Subcutaneous abdominal adipose tissue (tissue), 5 donors: ENCODE results near the gene LENG9.
"Not testable (repeated sequence)": the region's sequence is repeated elsewhere in the genome, so short reads cannot be mapped to it uniquely, and the experiment has no call there.

Experiments used
- H3K27ac ChIP-seq: one replicate; pipeline ENCODE4 v1.7.0; 2013; ENCODE audit warnings: low read depth, mild to moderate bottlenecking, inconsistent platforms, low read length, moderate library complexity
- H3K27me3 ChIP-seq, 5 donors: one replicate each; pipeline ENCODE4 v1.7.0; 2013; ENCODE audit warnings: low read length in 5 of 5, inconsistent platforms in 1 of 5; ENCODE audit not compliant: control insufficient read depth in 5 of 5, insufficient read depth in 4 of 5
- H3K36me3 ChIP-seq, 5 donors: one replicate each; pipeline ENCODE4 v1.7.0; 2013; ENCODE audit warnings: low read length in 5 of 5; ENCODE audit not compliant: control insufficient read depth in 5 of 5, insufficient read depth in 5 of 5
- H3K4me1 ChIP-seq, 5 donors: one replicate each; pipeline ENCODE4 v1.7.0; 2013; ENCODE audit warnings: low read length in 5 of 5, mild to moderate bottlenecking in 3 of 5, moderate library complexity in 1 of 5; ENCODE audit not compliant: control insufficient read depth in 5 of 5, insufficient read depth in 5 of 5
- H3K4me3 ChIP-seq, 5 donors: one replicate each; pipeline ENCODE4 v1.7.0; 2013; ENCODE audit warnings: low read length in 5 of 5, low read depth in 1 of 5
- H3K9ac ChIP-seq, 5 donors: one replicate each; pipeline ENCODE4 v1.7.0; 2013; ENCODE audit warnings: low read length in 5 of 5, mild to moderate bottlenecking in 4 of 5, moderate library complexity in 3 of 5
- H3K9me3 ChIP-seq, 5 donors: one replicate each; pipeline ENCODE4 v1.7.0; 2013; ENCODE audit warnings: low read length in 5 of 5; ENCODE audit not compliant: control insufficient read depth in 5 of 5
- donor health status: healthy.
- donor health status: healthy.
- donor health status: healthy.
- donor health status: healthy.
- donor health status: healthy.

Gene LENG9

DNA sequence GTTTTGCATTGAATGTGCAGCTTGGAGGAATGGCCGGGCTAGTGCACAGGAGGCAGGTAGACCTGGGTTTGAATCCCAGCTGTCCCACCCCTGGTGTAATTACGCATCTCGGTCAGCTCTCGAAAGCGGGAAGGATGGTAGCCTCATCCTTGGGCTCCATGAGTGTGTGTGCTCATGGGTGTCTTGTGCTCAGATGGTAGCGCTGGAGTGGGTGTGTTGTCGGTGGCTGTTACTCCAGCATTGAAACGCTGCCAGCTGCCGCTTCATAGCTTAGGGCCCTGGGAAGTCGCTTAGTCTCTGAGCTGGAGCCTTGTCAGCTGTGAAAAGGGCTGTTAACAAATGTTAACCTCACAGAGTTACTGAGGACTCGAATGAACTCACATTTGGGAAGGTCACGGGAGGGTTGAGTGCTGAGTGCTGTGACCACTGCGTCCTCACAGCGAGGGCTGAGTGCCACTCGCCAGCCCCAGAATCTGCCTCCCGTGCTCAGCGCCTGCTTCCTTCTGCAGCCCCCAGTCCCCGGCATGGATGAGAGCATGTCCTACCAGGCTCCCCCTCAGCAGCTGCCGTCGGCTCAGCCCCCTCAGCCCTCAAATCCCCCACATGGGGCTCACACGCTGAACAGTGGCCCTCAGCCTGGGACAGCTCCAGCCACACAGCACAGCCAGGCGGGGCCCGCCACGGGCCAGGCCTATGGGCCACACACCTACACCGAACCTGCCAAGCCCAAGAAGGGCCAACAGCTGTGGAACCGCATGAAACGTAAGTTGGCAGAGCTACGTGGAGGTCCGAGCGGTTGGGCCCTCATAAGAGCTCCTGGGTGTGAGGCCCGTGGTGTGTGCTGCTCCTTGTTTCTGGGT, 9.4 kb downstream of the LENG9 start:
- H3K4me3 ChIP-seq: no peak overlapping the region
- H3K9me3 ChIP-seq: no peaks in the 10 kb centered on the region
- H3K36me3 ChIP-seq: peaks cover 3 to 83% (median 80%) of the 10 kb centered on the region in 5 donors
- peaks cover 2 to 27% (median 19%) of the 10 kb centered on the region in 5 donors for H3K4me1 ChIP-seq
- H3K27me3 ChIP-seq: no peaks in the 10 kb centered on the region
- H3K9ac ChIP-seq: peak overlapping the region in 1 of 5 donors; percentile 42
- H3K27ac ChIP-seq: no peak overlapping the region

DNA sequence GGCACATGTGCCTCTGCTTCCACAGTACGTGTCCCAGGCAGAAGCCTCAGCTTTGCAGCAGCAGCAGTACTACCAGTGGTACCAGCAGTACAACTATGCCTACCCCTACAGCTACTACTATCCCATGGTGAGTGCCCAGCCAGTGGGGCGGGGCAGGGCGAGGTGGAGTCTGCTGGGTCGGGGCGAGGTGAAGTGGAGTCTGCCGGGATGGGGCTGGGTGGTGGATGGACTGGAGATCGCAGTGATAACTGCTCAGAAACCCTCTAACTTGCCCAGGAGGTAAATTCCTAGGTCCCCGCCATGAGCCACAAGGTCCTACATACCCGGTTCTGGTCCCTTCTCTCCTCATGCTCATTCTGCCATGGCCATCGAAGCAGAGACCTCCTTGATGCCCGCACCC, 11.0 kb downstream of the LENG9 start:
- H3K4me3 ChIP-seq: no peak overlapping the region
- peak overlapping the region in 1 of 5 donors; percentile 37 for H3K9ac ChIP-seq
- no peak overlapping the region for H3K27ac ChIP-seq
- H3K27me3 ChIP-seq: no peaks in the 10 kb centered on the region
- peaks cover 2 to 39% (median 28%) of the 10 kb centered on the region in 5 donors for H3K4me1 ChIP-seq
- H3K36me3 ChIP-seq: peaks cover 3 to 68% (median 65%) of the 10 kb centered on the region in 5 donors
- no peaks in the 10 kb centered on the region for H3K9me3 ChIP-seq

DNA sequence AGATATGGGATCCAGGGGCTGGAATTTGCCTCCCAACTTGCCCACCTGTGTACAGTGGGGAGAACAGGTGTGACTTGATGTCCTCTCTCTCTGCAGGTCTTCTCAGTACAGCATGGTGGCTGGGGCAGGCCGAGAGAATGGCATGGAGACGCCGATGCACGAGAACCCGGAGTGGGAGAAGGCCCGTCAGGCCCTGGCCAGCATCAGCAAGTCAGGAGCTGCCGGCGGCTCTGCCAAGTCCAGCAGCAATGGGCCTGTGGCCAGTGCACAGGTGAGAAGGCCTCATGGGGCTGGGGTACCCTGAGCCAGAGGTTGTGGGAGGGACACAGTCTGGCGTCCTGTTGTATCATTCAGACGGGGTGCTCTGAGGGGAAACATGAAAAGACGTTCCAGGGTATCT, 11.6 kb downstream of the LENG9 start:
- H3K9me3 ChIP-seq: no peaks in the 10 kb centered on the region
- H3K4me3 ChIP-seq: no peak overlapping the region
- peak overlapping the region; percentile 98 for H3K27ac ChIP-seq
- H3K36me3 ChIP-seq: peaks cover 3 to 62% (median 58%) of the 10 kb centered on the region in 5 donors
- no peaks in the 10 kb centered on the region for H3K27me3 ChIP-seq
- peak overlapping the region in 1 of 5 donors; percentile 68 for H3K9ac ChIP-seq
- H3K4me1 ChIP-seq: peaks cover 4 to 45% (median 34%) of the 10 kb centered on the region in 5 donors

DNA sequence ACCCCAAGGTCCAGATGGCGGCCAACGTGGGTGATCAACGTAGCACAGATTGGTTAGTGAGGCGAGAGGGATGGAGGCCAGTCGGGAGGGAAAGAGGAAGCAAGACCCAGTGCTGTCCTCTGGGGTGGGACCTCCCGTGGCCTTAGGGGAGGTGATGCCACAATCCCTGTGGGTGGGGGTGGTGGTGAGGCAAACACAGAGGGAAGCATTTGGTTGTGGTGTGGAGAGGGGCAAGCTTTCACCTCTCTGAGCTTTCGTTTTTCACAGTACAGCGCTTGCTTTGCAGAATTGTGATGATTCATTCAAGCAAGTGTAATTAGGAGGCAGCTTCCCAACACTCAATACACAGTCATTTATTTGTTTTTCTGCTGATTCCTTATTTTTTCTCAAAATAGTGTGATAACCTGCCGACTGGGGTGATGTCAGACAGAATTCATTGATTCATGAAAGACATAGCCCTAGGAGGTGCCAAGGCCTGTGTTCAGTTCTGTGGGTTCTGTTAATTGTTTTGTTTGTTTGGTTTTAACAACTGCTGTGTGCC, 12.2 kb downstream of the LENG9 start:
- no peaks in the 10 kb centered on the region for H3K9me3 ChIP-seq
- peak overlapping the region in 3 of 5 donors; percentile 8 to 99 (median 13) for H3K4me3 ChIP-seq
- H3K36me3 ChIP-seq: peaks cover 3 to 56% (median 52%) of the 10 kb centered on the region in 5 donors
- H3K27me3 ChIP-seq: no peaks in the 10 kb centered on the region
- H3K27ac ChIP-seq: peak overlapping the region; percentile 98
- H3K9ac ChIP-seq: peak overlapping the region in 2 of 5 donors; percentile 68 to 97
- H3K4me1 ChIP-seq: peaks cover 4 to 49% (median 36%) of the 10 kb centered on the region in 5 donors

DNA sequence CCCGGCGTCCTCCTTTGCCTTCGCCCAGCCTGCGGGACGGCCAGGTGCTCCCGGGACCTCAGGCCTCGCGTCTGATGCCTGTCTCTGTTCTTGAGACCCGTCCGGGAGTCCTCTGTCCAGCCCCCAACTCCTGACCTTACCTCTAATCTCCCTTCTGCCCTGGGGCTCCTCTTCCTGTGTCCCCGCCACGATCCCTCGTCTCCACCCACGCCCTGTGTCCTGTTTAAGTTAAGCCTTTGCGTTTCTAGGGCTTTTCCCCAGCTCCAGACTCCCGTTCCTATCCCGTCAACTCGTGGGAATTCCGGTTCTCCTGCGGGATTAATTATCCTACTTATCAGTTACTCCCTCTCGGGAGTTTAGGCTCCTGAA, 13.9 kb downstream of the LENG9 start:
- Histone ChIP-seq H3K4me3 (peak overlapping the region; percentile 84 to 99 (median 96)), H3K9me3 (no peaks in the 10 kb centered on the region), H3K27ac (peak overlapping the region; percentile 98), H3K36me3 (peaks cover 3 to 48% (median 47%) of the 10 kb centered on the region in 5 donors), H3K27me3 (no peaks in the 10 kb centered on the region), H3K9ac (peak overlapping the region; percentile 93 to 99 (median 97)), H3K4me1 (peaks cover 4 to 49% (median 36%) of the 10 kb centered on the region in 5 donors)

DNA sequence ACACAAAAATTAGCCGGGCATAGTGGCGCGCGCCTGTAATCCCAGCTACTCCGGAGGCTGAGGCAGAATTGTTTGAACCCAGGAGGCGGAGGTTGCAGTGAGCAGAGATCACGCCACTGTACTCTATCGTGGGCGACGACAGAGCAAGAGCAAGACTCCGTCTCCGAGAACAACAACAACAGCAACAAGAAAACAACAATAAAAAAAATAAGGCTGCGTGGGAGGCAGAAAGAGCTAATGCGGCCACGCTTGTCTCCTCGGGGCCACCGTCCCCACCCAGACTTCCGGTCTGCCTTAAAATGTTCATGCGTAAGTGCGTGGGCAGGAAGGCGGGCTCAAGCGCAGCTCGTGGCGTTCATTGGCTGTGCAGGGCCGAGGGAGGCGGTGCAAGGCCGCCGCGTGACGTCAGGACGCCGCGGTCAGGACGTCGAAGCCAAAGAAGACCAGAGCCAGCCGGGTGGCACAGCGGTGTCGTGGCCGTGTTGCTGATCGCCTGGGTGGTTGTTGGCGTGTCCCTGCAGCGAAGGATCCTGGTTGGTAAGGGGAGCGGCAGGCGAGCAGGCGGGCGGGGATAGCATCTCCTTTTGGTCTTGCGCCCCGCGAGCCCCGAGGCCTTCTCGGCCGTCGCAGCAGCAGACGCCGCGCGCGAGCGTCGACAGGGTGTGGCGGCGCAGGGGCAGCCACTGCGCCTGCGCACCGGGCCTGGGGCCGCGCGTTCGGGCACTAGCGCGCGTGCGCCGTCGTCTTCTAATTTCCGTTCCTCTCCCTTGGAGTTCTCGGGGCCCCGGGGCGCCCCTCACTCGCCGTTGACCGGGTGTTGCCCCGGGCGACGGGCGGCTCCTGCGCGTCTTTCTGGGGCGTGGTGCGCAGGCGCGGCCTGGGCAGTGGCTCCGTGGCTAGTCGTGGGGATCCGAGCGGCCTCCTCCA, 14.5 kb downstream of the LENG9 start, which contains the start of gene LENG8:
Gene LENG8, plus strand, starts transcription at position 426 of the 927 bp plus-strand sequence. CDS start 2,146 bp downstream, outside the sequence.
- Histone ChIP-seq H3K4me1 (peaks cover 4 to 49% (median 36%) of the 10 kb centered on the region in 5 donors), H3K9ac (peak within 1 kb of the TSS; percentile 93 to 99 (median 97)), H3K4me3 (peak within 1 kb of the TSS; percentile 84 to 99 (median 96)), H3K27me3 (no peaks in the 10 kb centered on the region), H3K36me3 (peaks cover 3 to 44% (median 42%) of the 10 kb centered on the region in 5 donors), H3K9me3 (no peaks in the 10 kb centered on the region), H3K27ac (peak within 1 kb of the TSS; percentile 98)

DNA sequence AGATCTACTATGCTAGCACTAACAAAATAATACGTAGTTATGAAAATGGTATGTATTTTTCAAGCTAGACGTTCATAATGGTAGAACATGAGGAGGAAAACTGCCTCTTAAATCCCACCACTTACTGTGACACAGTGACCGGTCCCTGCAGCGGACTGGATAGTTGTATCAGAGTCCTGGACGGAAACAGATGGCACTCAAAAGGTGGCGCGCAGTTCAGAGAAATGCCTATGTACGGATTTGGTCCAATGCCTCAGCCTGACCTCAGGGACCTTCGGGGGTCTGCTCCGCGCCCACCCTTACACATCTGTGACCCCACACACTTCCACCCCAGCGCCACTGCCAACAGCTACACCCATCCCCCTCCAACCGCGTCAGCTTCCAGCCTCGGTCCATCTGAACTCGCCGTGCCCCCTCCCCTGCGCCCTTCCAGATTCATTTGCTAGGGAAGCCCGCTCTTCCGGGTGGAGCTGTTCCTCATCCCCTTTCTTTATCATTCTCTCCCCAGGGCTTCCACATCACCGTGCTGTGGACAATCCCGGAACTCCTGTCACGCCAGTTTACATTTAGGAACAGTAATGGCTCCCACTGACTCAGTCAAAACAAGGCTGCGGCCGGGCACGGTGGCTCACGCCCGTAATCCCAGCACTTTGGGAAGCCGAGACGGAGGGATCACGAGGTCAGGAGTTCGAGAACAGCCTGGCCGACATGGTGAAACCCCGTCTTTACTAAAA, 15.4 kb downstream of the LENG9 start:
- H3K9ac ChIP-seq: peak overlapping the region; percentile 73 to 99 (median 97)
- peaks cover 4 to 49% (median 36%) of the 10 kb centered on the region in 5 donors for H3K4me1 ChIP-seq
- peaks cover 3 to 36% (median 34%) of the 10 kb centered on the region in 5 donors for H3K36me3 ChIP-seq

DNA sequence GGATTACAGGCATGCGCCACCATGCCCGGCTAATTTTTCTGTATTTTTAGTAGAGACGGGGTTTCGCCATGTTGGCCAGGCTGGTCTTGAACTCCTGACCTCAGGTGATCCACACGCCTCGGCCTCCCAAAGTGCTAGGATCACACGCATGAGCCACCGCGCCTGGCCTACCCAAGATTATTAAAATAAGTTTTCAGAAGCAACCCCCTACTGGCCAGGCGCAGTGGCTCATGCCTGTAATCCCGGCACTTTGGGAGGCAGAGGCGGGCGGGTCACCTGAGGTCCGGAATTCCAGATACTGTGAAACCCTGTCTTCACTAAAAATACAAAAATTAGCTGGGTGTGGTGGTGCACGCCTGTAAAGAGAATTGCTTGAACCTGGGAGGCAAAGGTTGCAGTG, 17.2 kb downstream of the LENG9 start:
- not testable (repeated sequence) for H3K9me3 ChIP-seq, H3K27me3 ChIP-seq, H3K4me3 ChIP-seq, H3K9ac ChIP-seq, H3K27ac ChIP-seq
- Histone ChIP-seq H3K36me3 (peaks cover 0 to 17% (median 15%) of the 10 kb centered on the region in 5 donors), H3K4me1 (peaks cover 4 to 42% (median 31%) of the 10 kb centered on the region in 5 donors)

More for the DNA sequence above, 15.4 kb downstream of the LENG9 start:
- peak overlapping the region; percentile 84 to 99 (median 90) for H3K4me3 ChIP-seq
- H3K27me3 ChIP-seq: no peaks in the 10 kb centered on the region
- no peaks in the 10 kb centered on the region for H3K9me3 ChIP-seq
- H3K27ac ChIP-seq: peak overlapping the region; percentile 98

DNA sequence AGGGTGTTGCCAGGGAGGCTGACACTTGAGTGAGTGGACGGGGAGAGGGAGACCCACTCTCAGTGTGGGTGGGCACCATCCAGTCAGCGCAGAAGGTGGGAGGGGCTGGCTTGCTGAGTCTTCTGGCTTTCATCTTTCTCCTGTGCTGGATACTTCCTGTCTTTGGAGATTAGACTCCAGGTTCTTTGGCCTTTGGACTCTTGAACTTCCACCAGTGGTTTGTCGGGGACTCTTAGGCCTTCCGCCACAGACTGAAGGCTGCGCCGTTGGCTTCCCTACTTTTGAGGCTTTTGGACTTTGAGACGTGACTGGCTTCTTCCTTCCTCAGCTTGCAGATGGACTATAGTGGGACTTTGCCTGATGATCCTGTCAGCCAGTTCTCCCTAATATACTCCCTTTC, 18.8 kb downstream of the LENG9 start:
- H3K4me1 ChIP-seq: peaks cover 2 to 26% (median 16%) of the 10 kb centered on the region in 5 donors
- H3K36me3 ChIP-seq: peaks cover 0 to 21% (median 10%) of the 10 kb centered on the region in 5 donors
- H3K9ac ChIP-seq: no peak overlapping the region
- no peak overlapping the region for H3K4me3 ChIP-seq
- no peaks in the 10 kb centered on the region for H3K27me3 ChIP-seq
- no peaks in the 10 kb centered on the region for H3K9me3 ChIP-seq
- H3K27ac ChIP-seq: no peak overlapping the region
